ENCODE measurements around the gene CLIC4.

- TF ChIP-seq CXXC5 (CRISPR knock-in tag; IDR thresholded peaks at IDR 0.05), result no peak
- TF ChIP-seq YY1 (IDR thresholded peaks at IDR 0.05; ENCODE audit: borderline replicate concordance in 1 of 3, control insufficient read depth in 1 of 3, extremely low read depth in 1 of 3, insufficient read depth in 3 of 3, insufficient read length in 1 of 3, insufficient replicate concordance in 2 of 3, low read depth in 1 of 3, low read length in 2 of 3), result no peak
- TF ChIP-seq DPF2 (IDR thresholded peaks at IDR 0.05), result no peak
- TF ChIP-seq USF2 (CRISPR knock-in tag; IDR thresholded peaks at IDR 0.05), result no peak
- no peak for TF ChIP-seq ZNF780A (CRISPR knock-in tag; IDR thresholded peaks at IDR 0.05)
- no peak for TF ChIP-seq NFYB (IDR thresholded peaks at IDR 0.05; ENCODE audit: extremely low read depth, insufficient read length)
- no peak for TF ChIP-seq HDGF (IDR thresholded peaks at IDR 0.05)
- no peak for TF ChIP-seq ZFP91 (CRISPR knock-in tag; IDR thresholded peaks at IDR 0.05)
- no peak for TF ChIP-seq HMGN3 (IDR thresholded peaks at IDR 0.05; ENCODE audit: borderline replicate concordance, extremely low read depth, insufficient read length, low read depth, low read length)
- no peak for TF ChIP-seq MXD1 (CRISPR knock-in tag; IDR thresholded peaks at IDR 0.05; ENCODE audit: borderline replicate concordance, poor library complexity, severe bottlenecking)
- no peak for TF ChIP-seq ZNF766 (CRISPR knock-in tag; conservative IDR thresholded peaks at IDR 0.05)
Measured at GRCh38 chr1:24763671-24764070, 18.4 kb downstream of the CLIC4 start.

All from K562 (cell line).